Measurements from ENCODE around the gene DPH2. TPM values are rescaled to one million over a fixed set of nuclear protein-coding genes. Genes with fewer than 3 reads are reported as not detected.

DPH2 gene
- total and polyA plus RNA-seq, 2 of the 8 experiments (the other 6 are each of a cell fraction or from before 2014, with no cell fraction given): 64.9 to 92.1 TPM

DNA sequence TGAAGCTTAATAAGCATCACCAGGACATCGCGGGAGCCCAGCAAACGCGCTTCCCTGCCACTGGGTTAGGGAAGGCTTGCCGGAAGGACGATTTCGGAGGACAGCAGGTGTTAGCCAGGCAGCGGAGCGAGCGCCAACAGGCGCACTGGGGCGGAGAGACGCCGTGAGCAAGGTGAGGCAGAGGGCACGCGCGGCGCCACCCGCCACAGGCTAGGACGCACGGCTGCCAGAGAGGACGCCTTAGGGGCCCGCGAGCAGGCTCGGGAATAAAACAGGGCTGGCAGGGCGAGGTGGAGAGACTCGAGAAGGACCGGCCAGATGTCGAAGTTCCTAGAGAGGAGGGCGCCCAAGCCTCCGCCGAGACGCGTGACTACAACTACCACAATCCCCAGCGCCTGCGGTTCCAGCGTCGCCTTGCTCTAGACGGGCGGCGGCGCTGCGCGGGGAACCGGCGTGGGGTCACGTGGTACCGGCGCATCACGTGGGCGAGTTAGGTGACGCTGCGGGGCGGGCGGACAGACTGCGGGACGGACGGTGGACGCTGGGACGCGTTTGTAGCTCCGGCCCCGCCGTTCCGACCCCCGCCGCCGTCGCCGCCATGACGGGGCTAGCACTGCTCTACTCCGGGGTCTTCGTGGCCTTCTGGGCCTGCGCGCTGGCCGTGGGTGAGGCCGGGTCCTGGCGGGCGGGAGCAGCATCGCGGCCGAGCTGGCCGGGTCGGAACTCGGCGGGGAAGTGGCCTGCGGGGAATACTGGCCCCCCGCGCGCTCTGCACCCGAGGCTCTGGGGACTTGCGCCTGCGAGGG is 4.8 kb downstream of the DPH2 start, which contains the start of gene ATP6V0B:
Gene ATP6V0B (plus strand): TSS at position 518 of the 806 bp plus-strand sequence. CDS start 81 bp downstream, at position 599.
- H4K5ac ChIP-seq (ENCODE audit: insufficient read length, low read depth, low read length): peak within 1 kb of the TSS; percentile 79
- no peak within 1 kb of the TSS; the same call in 1 of the 2 replicates for H2BK12ac ChIP-seq (ENCODE audit: low read depth, low read length)
- H4K8ac ChIP-seq (ENCODE audit: extremely low read depth, insufficient read depth, low read length): peak within 1 kb of the TSS; percentile 96
- H3K4me1 ChIP-seq (replicated peaks in 1 of 4; ENCODE audit: control insufficient read depth in 3 of 4, insufficient read depth in 4 of 4, low read length in 3 of 4): peaks cover 6 to 18% (median 12%) of the 10 kb centered on the region in 4 experiments
- DNase-seq (ENCODE audit: low read depth in 1 of 2, low spot score in 2 of 2) (peak; percentile 69 to 97), FAIRE-seq (no peak)
- CTCF ChIA-PET (ENCODE audit: partially characterized antibody): interaction anchor here (0.6 to 9.2 kb wide), 16 partner anchors 14 to 1323 kb away, joined by 3 to 79 read pairs (median 4); partner anchors contain the start of genes CCDC24 and IPO13
- peak within 1 kb of the TSS; percentile 55 for H2AFZ ChIP-seq (ENCODE audit: low read length)
- H3K18ac ChIP-seq (ENCODE audit: extremely low read depth, low read length): peak within 1 kb of the TSS; percentile 71
- peak within 1 kb of the TSS; percentile 46; the same call in 1 of the 2 replicates for H2BK15ac ChIP-seq (ENCODE audit: low read length)
- no peaks in the 10 kb centered on the region for H3K9me3 ChIP-seq (ENCODE audit: insufficient read depth in 2 of 2, low read depth in 1 of 2, low read length in 1 of 2)
- POLR2A ChIA-PET (ENCODE audit: partially characterized antibody): interaction anchor here (0.6 to 12.9 kb wide), 25 partner anchors 12 to 657 kb away, joined by 3 to 189 read pairs (median 4); partner anchors contain the start of genes CCDC24, IPO13 and KDM4A
- H2BK5ac ChIP-seq (ENCODE audit: low read depth, low read length): peak within 1 kb of the TSS; percentile 94; the same call in 1 of the 2 replicates
- H3K79me2 ChIP-seq (ENCODE audit: control insufficient read depth in 1 of 2, insufficient read depth in 2 of 2, low read length in 2 of 2): peaks cover 0 to 25% of the 10 kb centered on the region in 2 experiments; a peak in 2 of 4 replicates
- peak within 1 kb of the TSS; percentile 85 for H3K27ac ChIP-seq (ENCODE audit: low read depth, low read length)
- WGBS, 2 experiments (ENCODE audit: extremely low coverage in 1 of 2, insufficient coverage in 1 of 2, insufficient read length in 1 of 2, insufficient replicate concordance in 2 of 2, low coverage in 1 of 2, low lambda C conversion rate in 2 of 2, missing lambda C conversion rate in 1 of 2): 1% methylated on average over 82 of the region's 93 CpGs; no CpG with 5 or more reads in 1 of the 2 experiments
- H3K79me1 ChIP-seq (ENCODE audit: low read depth, low read length): peaks cover 14% of the 10 kb centered on the region
- peaks cover 2 to 33% (median 17%) of the 10 kb centered on the region in 4 experiments; a peak in 7 of 8 replicates for H3K36me3 ChIP-seq (ENCODE audit: control insufficient read depth in 2 of 4, insufficient read depth in 4 of 4, low read length in 3 of 4)
- no peak within 1 kb of the TSS for H2BK120ac ChIP-seq (replicated peaks; ENCODE audit: low read depth, low read length)
- no peak within 1 kb of the TSS for H3K23ac ChIP-seq (ENCODE audit: insufficient read length)
- peak within 1 kb of the TSS; percentile 81 to 85 for H3K4me2 ChIP-seq (ENCODE audit: insufficient read depth in 1 of 2, low read depth in 2 of 2, low read length in 2 of 2)
- no peak within 1 kb of the TSS for H2AK5ac ChIP-seq (ENCODE audit: low read depth, low read length)
- peak within 1 kb of the TSS; percentile 79 to 88 (median 82) for H3K4me3 ChIP-seq (ENCODE audit: extremely low read depth in 1 of 4, insufficient read depth in 2 of 4, low read depth in 3 of 4, low read length in 4 of 4)
- no peak within 1 kb of the TSS for H2BK20ac ChIP-seq (ENCODE audit: low read length)
- peak within 1 kb of the TSS; percentile 64 for H3K4ac ChIP-seq (replicated peaks; ENCODE audit: insufficient read length, low read depth, low read length)
- H3K23me2 ChIP-seq (ENCODE audit: low read depth, low read length): peaks cover 23% of the 10 kb centered on the region
- H4K20me1 ChIP-seq (replicated peaks in 1 of 2; ENCODE audit: control insufficient read depth in 1 of 2, insufficient read depth in 2 of 2, low read length in 2 of 2): peaks cover 4 to 24% of the 10 kb centered on the region in 2 experiments
- H3K14ac ChIP-seq (ENCODE audit: insufficient read length): no peak within 1 kb of the TSS
- H3K56ac ChIP-seq (replicated peaks; ENCODE audit: insufficient read length, low read depth, low read length): peak within 1 kb of the TSS; percentile 64
- no peaks in the 10 kb centered on the region for H3K27me3 ChIP-seq (replicated peaks in 1 of 4; ENCODE audit: control insufficient read depth in 3 of 4, extremely low read depth in 1 of 4, insufficient read depth in 3 of 4, low read length in 3 of 4)
- peak within 1 kb of the TSS; percentile 62 to 89 (median 80) for H3K9ac ChIP-seq (replicated peaks in 1 of 4; ENCODE audit: extremely low read depth in 1 of 4, low read depth in 3 of 4, low read length in 3 of 4)
- H4K91ac ChIP-seq (replicated peaks; ENCODE audit: insufficient read length, low read length): peak within 1 kb of the TSS; percentile 80
- peak; percentile 81; the same call in 1 of the 2 replicates for TF ChIP-seq RBBP5 (IDR thresholded peaks at IDR 0.05; ENCODE audit: borderline replicate concordance, low read depth, low read length)
- TF ChIP-seq SIRT6 (IDR thresholded peaks at IDR 0.05; ENCODE audit: low read length): no peak
- no peak for TF ChIP-seq RFX5 (IDR thresholded peaks at IDR 0.05; ENCODE audit: borderline replicate concordance, low read depth, low read length)
- no peak for TF ChIP-seq TEAD4 (IDR thresholded peaks at IDR 0.05; ENCODE audit: low read depth, low read length)
- TF ChIP-seq PHF8 (conservative IDR thresholded peaks at IDR 0.05; ENCODE audit: low read depth, low read length): peak; percentile 83
- TF ChIP-seq POLR2AphosphoS5 (IDR thresholded peaks at IDR 0.05; ENCODE audit: low read depth, low read length): peak; percentile 45
- peak; percentile 93 for TF ChIP-seq KDM4A (IDR thresholded peaks at IDR 0.05; ENCODE audit: low read depth, low read length, severe bottlenecking)
- no peak for TF ChIP-seq RAD21 (IDR thresholded peaks at IDR 0.05 in 1 of 2, conservative IDR thresholded peaks at IDR 0.05 in 1 of 2; ENCODE audit: low read depth in 2 of 2, low read length in 2 of 2)
- TF ChIP-seq GABPA (IDR thresholded peaks at IDR 0.05; ENCODE audit: borderline replicate concordance, insufficient read depth, low read length): no peak
- 0 out of 4 replicates have a peak, but pooled peaks of 1 of the 2 experiments have one; percentile 77 for TF ChIP-seq SIN3A (conservative IDR thresholded peaks at IDR 0.05 in 1 of 2, IDR thresholded peaks at IDR 0.05 in 1 of 2; ENCODE audit: low read depth in 1 of 2, low read length in 2 of 2)

Measured in H1 (cell line).